Nephron (organoid): Measurements from ENCODE around the gene THAP7.

Experiments
- H3K27ac Mint-ChIP-seq, 3 experiments: 2 replicates each; pipeline ENCODE4 v1.8.0; 2020; ENCODE audit warnings: mixed read lengths in 3 of 3, mild to moderate bottlenecking in 2 of 3, moderate library complexity in 1 of 3
- H3K27me3 Mint-ChIP-seq: 2 replicates; pipeline ENCODE4 v1.8.0; 2021; ENCODE audit warnings: low read depth, mild to moderate bottlenecking, moderate library complexity, mixed read lengths
- H3K36me3 Mint-ChIP-seq: 2 replicates; pipeline ENCODE4 v1.8.0; 2020; ENCODE audit warnings: low read depth, mixed read lengths
- H3K4me1 Mint-ChIP-seq: 2 replicates; pipeline ENCODE4 v1.8.0; 2020; ENCODE audit warnings: mixed read lengths
- H3K4me3 Mint-ChIP-seq, 3 experiments: 2 replicates each; pipeline ENCODE4 v1.8.0; 2020; ENCODE audit warnings: mild to moderate bottlenecking in 3 of 3, mixed read lengths in 3 of 3, moderate library complexity in 2 of 3
- H3K9me3 Mint-ChIP-seq: 2 replicates; pipeline ENCODE4 v1.8.0; 2020; ENCODE audit warnings: mixed read lengths
- CTCF ChIP-seq, 3 experiments: fragments of 200-600 bp; sonication (generic); IDR thresholded peaks; one replicate each; pipeline ENCODE4 v1.5.0; 2021; ENCODE audit warnings: antibody characterized with exemption in 3 of 3; ENCODE audit not compliant: unreplicated experiment in 3 of 3

Gene THAP7

DNA sequence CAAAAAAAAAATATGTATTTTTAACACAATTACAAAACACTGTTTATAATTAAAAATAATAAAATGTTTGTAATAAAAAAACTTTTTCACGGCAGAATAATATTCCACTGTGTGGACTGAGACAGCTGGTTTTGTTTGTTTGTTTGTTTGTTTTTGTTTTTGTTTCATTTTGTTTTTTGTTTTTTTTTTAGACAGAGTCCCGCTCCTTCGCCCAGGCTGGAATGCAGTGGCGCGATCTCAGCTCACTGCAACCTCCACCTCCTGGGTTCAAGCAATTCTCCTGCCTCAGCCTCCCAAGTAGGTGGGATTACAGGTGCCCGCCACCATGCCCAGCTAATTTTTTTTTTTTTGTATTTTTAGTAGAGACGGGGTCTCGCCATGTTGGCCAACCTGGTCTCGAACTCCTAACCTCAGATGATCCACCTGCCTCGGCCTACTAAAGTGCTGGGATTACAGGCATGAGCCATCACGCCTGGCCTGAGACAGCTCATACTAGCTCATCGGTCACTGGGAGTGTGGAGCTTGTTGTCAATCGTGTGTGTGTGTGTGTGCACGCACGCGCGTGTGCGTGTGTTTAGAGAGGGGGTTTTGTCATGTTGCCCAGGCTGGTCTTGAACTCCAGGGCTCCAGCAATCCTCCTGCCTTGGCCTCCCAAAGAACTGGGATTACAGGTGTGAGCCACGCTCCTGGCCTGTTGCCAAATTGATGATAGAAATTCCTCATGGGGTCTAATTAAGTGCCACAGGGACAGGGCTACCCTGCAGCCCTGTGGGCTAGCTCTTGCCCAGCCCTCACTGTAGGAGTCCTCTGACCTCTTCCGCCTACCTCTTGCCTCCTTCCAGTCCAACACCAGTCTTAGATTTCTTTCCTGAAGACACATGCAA lies 42.1 kb downstream of the THAP7 start:
- peaks cover 60% of the 10 kb centered on the region for H3K27me3 Mint-ChIP-seq
- TF ChIP-seq CTCF (IDR thresholded peaks at IDR 0.05; ENCODE audit: unreplicated experiment in 3 of 3), result no peak
- H3K27ac Mint-ChIP-seq, result no peak overlapping the region
- H3K36me3 Mint-ChIP-seq, result no peaks in the 10 kb centered on the region
- H3K4me3 Mint-ChIP-seq, result peak overlapping the region in 2 of 3 experiments; percentile 23 to 53
- H3K9me3 Mint-ChIP-seq, result no peaks in the 10 kb centered on the region
- no peaks in the 10 kb centered on the region for H3K4me1 Mint-ChIP-seq

DNA sequence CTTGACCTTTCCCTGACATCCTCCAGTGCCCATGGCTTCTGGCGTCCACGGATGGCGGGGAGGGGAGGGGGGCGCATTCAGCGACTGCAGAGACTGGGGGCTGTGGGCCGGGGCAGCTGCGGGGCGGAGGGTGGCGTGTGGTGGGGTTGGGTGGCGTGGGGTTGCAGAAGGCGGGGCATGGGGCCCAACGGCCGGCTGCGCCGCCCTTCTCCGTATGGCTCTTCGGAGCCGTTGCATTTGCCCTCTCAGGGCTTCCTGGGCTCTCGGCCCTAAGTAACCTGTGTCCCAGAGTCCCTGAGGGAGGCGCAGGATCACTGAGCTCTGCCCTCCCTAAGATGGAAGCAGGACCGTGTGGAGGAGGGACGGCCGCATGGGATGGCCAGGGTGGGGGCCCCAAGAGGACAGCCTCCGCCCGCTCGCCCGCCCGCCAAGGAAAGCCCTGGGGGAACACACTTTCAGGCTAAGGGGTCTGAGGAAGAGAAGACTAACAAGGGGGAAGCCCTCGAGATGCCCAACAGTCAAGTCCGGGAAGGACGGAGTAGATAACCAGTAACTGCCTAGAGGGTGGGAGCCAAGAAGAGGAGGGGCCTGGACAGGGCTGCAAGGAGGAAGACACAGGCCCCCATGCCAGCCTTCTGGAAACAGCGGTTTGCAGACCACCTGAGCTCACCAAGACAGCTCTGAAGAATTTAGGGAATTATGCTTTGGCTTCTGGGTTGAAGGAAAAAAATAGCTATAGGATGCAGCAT lies 44.1 kb downstream of the THAP7 start:
- TF ChIP-seq CTCF (IDR thresholded peaks at IDR 0.05; ENCODE audit: unreplicated experiment in 3 of 3), result no peak
- Mint-ChIP-seq H3K9me3 (no peaks in the 10 kb centered on the region), H3K27ac (no peak overlapping the region), H3K4me1 (peaks cover under 1% of the 10 kb centered on the region), H3K27me3 (peaks cover 42% of the 10 kb centered on the region), H3K36me3 (peaks cover 16% of the 10 kb centered on the region), H3K4me3 (peak overlapping the region; percentile 68 to 74 (median 72))

- H3K4me1 Mint-ChIP-seq, result peaks cover 7% of the 10 kb centered on the region
- peak overlapping the region; percentile 78 to 84 (median 84) for H3K4me3 Mint-ChIP-seq
- no peak overlapping the region for H3K27ac Mint-ChIP-seq
- peaks cover 41% of the 10 kb centered on the region for H3K27me3 Mint-ChIP-seq
- TF ChIP-seq CTCF (IDR thresholded peaks at IDR 0.05; ENCODE audit: unreplicated experiment in 3 of 3), result no peak
- peaks cover 21% of the 10 kb centered on the region for H3K36me3 Mint-ChIP-seq
- no peaks in the 10 kb centered on the region for H3K9me3 Mint-ChIP-seq
Observed at GRCh38 chr22:20957102-20957682, 44.7 kb downstream of the THAP7 start.

- Mint-ChIP-seq H3K4me1 (peaks cover 7% of the 10 kb centered on the region), H3K27me3 (peaks cover 35% of the 10 kb centered on the region), H3K4me3 (peak overlapping the region; percentile 78 to 84 (median 84)), H3K9me3 (no peaks in the 10 kb centered on the region), H3K36me3 (peaks cover 25% of the 10 kb centered on the region), H3K27ac (no peak overlapping the region)
- TF ChIP-seq CTCF (IDR thresholded peaks at IDR 0.05; ENCODE audit: unreplicated experiment in 3 of 3), result no peak
Observed at GRCh38 chr22:20956258-20957101, 45.4 kb downstream of the THAP7 start.

DNA sequence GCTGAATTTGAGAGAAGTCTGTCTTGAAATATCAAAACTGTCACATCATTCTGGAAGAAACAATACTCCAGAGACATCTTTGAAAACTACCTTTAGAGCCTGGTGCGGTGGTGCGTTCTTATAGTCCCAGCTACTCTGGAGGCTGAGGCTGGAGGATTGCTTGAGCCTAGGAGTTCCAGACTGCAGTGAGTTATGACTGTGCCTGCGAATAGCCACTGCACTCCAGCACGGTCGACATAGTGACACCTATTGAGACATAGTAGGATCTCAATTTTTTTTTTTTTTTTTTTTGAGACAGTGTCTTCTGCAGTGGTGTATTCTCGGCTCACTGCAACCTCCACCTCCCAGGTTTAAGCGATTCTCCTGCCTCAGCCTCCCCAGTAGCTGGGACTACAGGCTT lies 46.4 kb downstream of the THAP7 start:
- peaks cover 7% of the 10 kb centered on the region for H3K4me1 Mint-ChIP-seq
- H3K4me3 Mint-ChIP-seq, result no peak overlapping the region
- H3K27me3 Mint-ChIP-seq, result peaks cover 32% of the 10 kb centered on the region
- no peak overlapping the region for H3K27ac Mint-ChIP-seq
- TF ChIP-seq CTCF (IDR thresholded peaks at IDR 0.05; ENCODE audit: unreplicated experiment in 3 of 3), result no peak
- H3K9me3 Mint-ChIP-seq, result no peaks in the 10 kb centered on the region
- peaks cover 34% of the 10 kb centered on the region for H3K36me3 Mint-ChIP-seq
